ENCODE measurements around the gene NTN1. TPM values are rescaled to one million over a fixed set of nuclear protein-coding genes. Genes with fewer than 3 reads are reported as not detected.

NTN1 gene
- polyA plus RNA-seq, 1 experiment: 0.06 TPM

DNA sequence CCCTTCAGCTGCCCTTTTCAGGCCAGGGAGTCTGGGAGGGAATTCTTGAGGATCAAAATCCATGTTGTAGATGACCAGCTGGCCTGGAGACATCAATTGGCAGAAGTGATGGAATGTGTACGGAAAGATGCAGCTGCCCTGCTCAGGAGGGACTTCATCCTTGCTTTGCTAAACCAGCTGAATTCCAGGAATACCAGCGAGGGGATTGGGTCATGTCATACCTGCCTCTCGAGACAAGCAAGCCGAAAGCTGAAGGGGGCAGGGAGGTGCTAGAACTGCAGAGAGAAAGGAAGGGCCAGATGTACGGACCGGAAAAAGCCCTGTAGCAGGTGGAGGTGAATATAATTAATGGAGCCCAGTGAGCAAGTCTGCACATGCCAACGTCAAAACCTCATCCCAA is 25.6 kb upstream of the NTN1 start:
- CTCF ChIA-PET: interaction anchor here (1.0 to 5.2 kb wide), 7 partner anchors 9 to 535 kb away, joined by 3 to 80 read pairs (median 7); no protein-coding TSS in a partner anchor
- DNase-seq (ENCODE audit: low read depth): no peak

GRCh38 chr17:8997994-8998628 is 23.2 kb upstream of the NTN1 start:
- Histone ChIP-seq H3K27me3 (ENCODE audit: control insufficient read depth, insufficient read depth, low read length) (peaks cover 4% of the 10 kb centered on the region), H3K36me3 (ENCODE audit: control insufficient read depth, insufficient read depth, low read length) (no peaks in the 10 kb centered on the region), H3K4me3 (ENCODE audit: low read depth, low read length) (no peak overlapping the region)
- TF ChIP-seq CTCF (IDR thresholded peaks at IDR 0.05; ENCODE audit: insufficient read depth, low read depth, low read length): peak; percentile 89
- DNase-seq (ENCODE audit: low read depth): no peak
- CTCF ChIA-PET: interaction anchor here (0.5 to 5.2 kb wide), 25 partner anchors 9 to 556 kb away, joined by 3 to 80 read pairs (median 4); partner anchors contain the start of gene NTN1
- POLR2A ChIA-PET: no interaction called here

More for the DNA sequence above, 25.6 kb upstream of the NTN1 start:
- TF ChIP-seq CTCF (IDR thresholded peaks at IDR 0.05; ENCODE audit: insufficient read depth, low read depth, low read length): no peak
- POLR2A ChIA-PET: no interaction called here
- Histone ChIP-seq H3K4me3 (ENCODE audit: low read depth, low read length) (no peak overlapping the region), H3K27me3 (ENCODE audit: control insufficient read depth, insufficient read depth, low read length) (no peaks in the 10 kb centered on the region; the same call in 1 of the 2 replicates), H3K36me3 (ENCODE audit: control insufficient read depth, insufficient read depth, low read length) (no peaks in the 10 kb centered on the region)

- POLR2A ChIA-PET: no interaction called here
- Histone ChIP-seq H3K27me3 (ENCODE audit: control insufficient read depth, insufficient read depth, low read length) (peaks cover 11% of the 10 kb centered on the region), H3K36me3 (ENCODE audit: control insufficient read depth, insufficient read depth, low read length) (no peaks in the 10 kb centered on the region), H3K4me3 (ENCODE audit: low read depth, low read length) (no peak overlapping the region)
- DNase-seq (ENCODE audit: low read depth): no peak
- no peak for TF ChIP-seq CTCF (IDR thresholded peaks at IDR 0.05; ENCODE audit: insufficient read depth, low read depth, low read length)
- CTCF ChIA-PET: interaction anchor here (1.5 to 1.7 kb wide), 2 partner anchors 11 to 113 kb away, joined by 4 to 5 read pairs; no protein-coding TSS in a partner anchor
Measured at GRCh38 chr17:9001559-9001958, 19.8 kb upstream of the NTN1 start.

DNA sequence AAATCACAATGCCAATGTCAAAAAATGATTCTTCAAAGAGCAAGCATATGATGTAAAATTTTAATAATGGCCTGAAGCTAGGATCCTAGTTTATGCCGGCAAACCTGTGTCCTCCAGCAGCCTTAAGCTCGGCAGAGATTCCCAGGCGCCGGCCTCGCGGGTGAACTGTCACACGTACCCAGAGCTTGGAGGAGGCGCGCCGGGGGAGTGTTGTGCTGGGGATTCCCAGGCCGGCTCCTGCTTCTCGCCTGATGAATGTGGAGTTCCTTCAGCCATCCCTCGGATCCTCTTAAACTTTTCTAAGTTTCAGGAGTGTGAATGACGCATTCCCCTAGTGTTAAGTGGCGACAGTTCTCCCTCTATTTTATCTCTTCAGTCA is 19.1 kb upstream of the NTN1 start:
- Histone ChIP-seq H3K4me3 (ENCODE audit: low read depth, low read length) (no peak overlapping the region), H3K27me3 (ENCODE audit: control insufficient read depth, insufficient read depth, low read length) (peaks cover 11% of the 10 kb centered on the region), H3K36me3 (ENCODE audit: control insufficient read depth, insufficient read depth, low read length) (no peaks in the 10 kb centered on the region)
- ChIA-PET POLR2A (no interaction called here), CTCF (interaction anchor here (0.6 to 1.7 kb wide), 4 partner anchors 11 to 548 kb away, joined by 3 to 5 read pairs (median 4); no protein-coding TSS in a partner anchor)
- DNase-seq (ENCODE audit: low read depth): no peak
- TF ChIP-seq CTCF (IDR thresholded peaks at IDR 0.05; ENCODE audit: insufficient read depth, low read depth, low read length): no peak

GRCh38 chr17:9002606-9003354 is 18.5 kb upstream of the NTN1 start:
- H3K36me3 ChIP-seq (ENCODE audit: control insufficient read depth, insufficient read depth, low read length): no peaks in the 10 kb centered on the region
- peaks cover 11% of the 10 kb centered on the region for H3K27me3 ChIP-seq (ENCODE audit: control insufficient read depth, insufficient read depth, low read length)
- ChIA-PET CTCF (interaction anchor here (0.6 to 1.7 kb wide), 4 partner anchors 114 to 548 kb away, joined by 3 to 5 read pairs (median 3); no protein-coding TSS in a partner anchor), POLR2A (no interaction called here)
- DNase-seq (ENCODE audit: low read depth): no peak
- H3K4me3 ChIP-seq (ENCODE audit: low read depth, low read length): no peak overlapping the region
- TF ChIP-seq CTCF (IDR thresholded peaks at IDR 0.05; ENCODE audit: insufficient read depth, low read depth, low read length): no peak

Measured in BJ (cell line).